ENCODE measurements around the gene HIPK4. TPM values are rescaled to one million over a fixed set of nuclear protein-coding genes. Genes with fewer than 3 reads are reported as not detected.

HIPK4 gene
- under 0.01 TPM in 1 of 2 replicates, not detected in the other for total RNA-seq

GRCh38 chr19:40390084-40390742 lies at the start of gene HIPK4:
TSS of gene HIPK4 (minus strand) at chr19:40390181. CDS start at chr19:40389902, 279 bp downstream.

GRCh38 chr19:40425450-40426287 lies 35.7 kb upstream of the HIPK4 start, which contains the start of gene SERTAD1:
TSS of gene SERTAD1 (minus strand) at chr19:40425992. CDS start at chr19:40423546, 2,446 bp downstream.

GRCh38 chr19:40413291-40413845 lies 23.4 kb upstream of the HIPK4 start, which contains the start of gene PRX:
TSS of gene PRX (minus strand) at chr19:40413378. CDS start at chr19:40407932, 5,446 bp downstream.

GRCh38 chr19:40348125-40348913 lies 41.7 kb downstream of the HIPK4 start, which contains the start of the genes C19orf47 and PLD3:
TSS of gene C19orf47 (minus strand) at chr19:40348397. CDS start at chr19:40341857, 6,540 bp downstream.
TSS of gene PLD3 (plus strand) at chr19:40348695. CDS start at chr19:40366484, 17,789 bp downstream.

Other genes with a start within 250 kb of the HIPK4 start
- gene MAP3K10, start 198.8 kb downstream of the HIPK4 start, total RNA-seq, result 6.1 and 6.5 TPM in 2 replicates
- not detected in 2 replicates for gene TTC9B, start 171.8 kb downstream of the HIPK4 start, total RNA-seq
- under 0.01 TPM in 1 of 2 replicates, not detected in the other for gene CCNP, start 163.5 kb downstream of the HIPK4 start, total RNA-seq
- 27.0 and 43.3 TPM in 2 replicates for gene AKT2, start 104.8 kb downstream of the HIPK4 start, total RNA-seq
- gene C19orf47, start 41.8 kb downstream of the HIPK4 start, total RNA-seq, result 4.4 and 5.2 TPM in 2 replicates
- gene PLD3, start 41.5 kb downstream of the HIPK4 start, total RNA-seq, result 97.4 and 136 TPM in 2 replicates
- gene PRX, start 23.2 kb upstream of the HIPK4 start, total RNA-seq, result 0.65 and 1.1 TPM in 2 replicates
- 22.8 and 31.5 TPM in 2 replicates for gene SERTAD1, start 35.8 kb upstream of the HIPK4 start, total RNA-seq
- 19.8 and 23.7 TPM in 2 replicates for gene SERTAD3, start 54.2 kb upstream of the HIPK4 start, total RNA-seq
- 59.1 and 67.9 TPM in 2 replicates for gene BLVRB, start 75.6 kb upstream of the HIPK4 start, total RNA-seq
- under 0.01 TPM in 1 of 2 replicates, not detected in the other for gene SPTBN4, start 76.8 kb upstream of the HIPK4 start, total RNA-seq
- 23.1 and 34.7 TPM in 2 replicates for gene SHKBP1, start 186.7 kb upstream of the HIPK4 start, total RNA-seq
- 8.2 and 19.2 TPM in 2 replicates for gene LTBP4, start 211.2 kb upstream of the HIPK4 start, total RNA-seq